ENCODE results near the gene LENEP. TPM values are rescaled to one million over a fixed set of nuclear protein-coding genes. Genes with fewer than 3 reads are reported as not detected.
A peak's percentile ranks its signal among the peaks of the same experiment; 100 is the strongest.

The LENEP gene
- total RNA-seq, 1 experiment from 2014 or later = 0.42 TPM

GRCh38 chr1:154971341-154971998 lies 21.9 kb upstream of the LENEP start:
- BruUV-seq (replicated peaks) = no TSS peak
- ATAC-seq = no peak
- peak overlapping the region; percentile 40 to 70 for H3K4me3 ChIP-seq (replicated peaks in 1 of 2; ENCODE audit: low read depth in 1 of 2, low read length in 2 of 2)

More at GRCh38 chr1:154971341-154971998, 21.9 kb upstream of the LENEP start:
- Histone ChIP-seq H3K36me3 (ENCODE audit: control insufficient read depth in 1 of 2, insufficient read depth in 2 of 2, low read length in 2 of 2) (peaks cover 9 to 27% of the 10 kb centered on the region in 2 experiments; a peak in 3 of 4 replicates), H3K9ac (ENCODE audit: low read length) (peak overlapping the region; percentile 86), H2AFZ (ENCODE audit: low read depth, low read length, poor library complexity, severe bottlenecking) (no peak overlapping the region), H3K79me2 (ENCODE audit: insufficient read depth, low read length) (peaks cover 88% of the 10 kb centered on the region), H3K9me3 (ENCODE audit: control insufficient read depth in 1 of 2, insufficient read depth in 1 of 2, low read depth in 1 of 2, low read length in 2 of 2) (no peaks in the 10 kb centered on the region), H3K4me1 (ENCODE audit: control insufficient read depth in 1 of 2, insufficient read depth in 2 of 2, low read length in 2 of 2) (peaks cover 38 to 58% of the 10 kb centered on the region in 2 experiments), H3K4me2 (ENCODE audit: low read length) (peak overlapping the region; percentile 90), H4K20me1 (ENCODE audit: insufficient read depth) (no peaks in the 10 kb centered on the region), H3K9me2 (ENCODE audit: insufficient read depth) (no peaks in the 10 kb centered on the region), H3K27ac (ENCODE audit: low read depth, low read length) (peak overlapping the region; percentile 86), H3K27me3 (ENCODE audit: insufficient read depth, low read length) (no peaks in the 10 kb centered on the region)
- TF ChIP-seq YY1 (IDR thresholded peaks at IDR 0.05; ENCODE audit: extremely low read depth, insufficient replicate concordance, low read depth, low read length) (no peak), EZH2phosphoT487 (IDR thresholded peaks at IDR 0.05; ENCODE audit: borderline replicate concordance) (no peak), ATF3 (IDR thresholded peaks at IDR 0.05) (no peak), POLR2A (IDR thresholded peaks at IDR 0.05; ENCODE audit: borderline replicate concordance, extremely low read depth, insufficient read depth, insufficient read length) (no peak), SRF (IDR thresholded peaks at IDR 0.05; ENCODE audit: low read depth) (no peak), CBX3 (IDR thresholded peaks at IDR 0.05; ENCODE audit: low read depth) (no peak), REST (IDR thresholded peaks at IDR 0.05; ENCODE audit: low read depth) (no peak), JUND (IDR thresholded peaks at IDR 0.05) (no peak), EGR1 (IDR thresholded peaks at IDR 0.05; ENCODE audit: low read depth) (no peak), FOSL1 (IDR thresholded peaks at IDR 0.05; ENCODE audit: low read depth) (no peak), ZFX (IDR thresholded peaks at IDR 0.05) (no peak), ELF1 (IDR thresholded peaks at IDR 0.05; ENCODE audit: borderline replicate concordance, low read depth) (no peak), RAD21 (IDR thresholded peaks at IDR 0.05; ENCODE audit: low read depth) (no peak), ZNF274 (IDR thresholded peaks at IDR 0.05; ENCODE audit: low read depth, low read length) (no peak), SIN3A (IDR thresholded peaks at IDR 0.05; ENCODE audit: low read depth) (no peak)
- ChIA-PET RAD21 (ENCODE audit: low non-redundant PET in 1 of 2, low total read pairs in 2 of 2, uncharacterized antibody in 2 of 2, unreplicated experiment in 2 of 2) (interaction anchor here in 1 of 2 experiments (0.7 kb wide), 1 partner anchor 114 kb away, joined by 3 read pairs; no protein-coding TSS in a partner anchor), POLR2A (interaction anchor here (0.6 to 5.4 kb wide), 17 partner anchors 7 to 88 kb away, joined by 3 to 46 read pairs (median 5); partner anchors contain the start of genes FLAD1, PBXIP1 and PYGO2), CTCF (interaction anchor here (0.7 to 2.6 kb wide), 9 partner anchors 10 to 114 kb away, joined by 3 to 15 read pairs (median 5); partner anchors contain the start of genes ADAM15 and PYGO2)
- DNase-seq (ENCODE audit: low read depth, low spot score) = no peak
- intact Hi-C loops (cut with micrococcal nuclease) = loop anchor here (5.0 kb wide), 2 partner anchors 91 to 166 kb away; partner anchors contain the start of genes EFNA4 and SLC50A1

All from HCT116 (cell line).